DND-41 (cell line): Measurements from ENCODE around the gene ATG14.

ENCODE experiments used
- ATAC-seq: fragments of 200-7000 bp; cut with Tn5 transposase; 3 replicates; pipeline ENCODE4 v1.9.1; 2021; ENCODE audit warnings: low read depth; ENCODE audit not compliant: insufficient read depth
- DNase-seq: peaks from one replicate; pipeline ENCODE4 v3.0.0-alpha.2; 2020
- H2AFZ ChIP-seq: 2 replicates; pipeline ENCODE4 v1.6.0; 2012; ENCODE audit warnings: low read depth, low read length
- H3K27ac ChIP-seq: 2 replicates; pipeline ENCODE4 v1.5.1; 2012; ENCODE audit warnings: low read length, inconsistent platforms
- H3K27me3 ChIP-seq: fragments of 200-600 bp; sonication (generic); 2 replicates; pipeline ENCODE4 v1.6.0; 2012; ENCODE audit warnings: low read length, mild to moderate bottlenecking, inconsistent platforms; ENCODE audit not compliant: insufficient read depth, poor library complexity
- H3K36me3 ChIP-seq: 2 replicates; pipeline ENCODE4 v1.5.1; 2012; ENCODE audit warnings: low read length, inconsistent platforms; ENCODE audit not compliant: insufficient read depth
- H3K4me1 ChIP-seq: 2 replicates; pipeline ENCODE4 v1.5.1; 2012; ENCODE audit warnings: mild to moderate bottlenecking, low read length; ENCODE audit not compliant: insufficient read depth
- H3K4me2 ChIP-seq: 2 replicates; pipeline ENCODE4 v1.6.0; 2012; ENCODE audit warnings: mild to moderate bottlenecking, moderate library complexity, low read length, inconsistent platforms; ENCODE audit not compliant: insufficient read depth
- H3K4me3 ChIP-seq, 2 experiments: fragments of 200-600 bp in 1 of 2; shearing (Covaris generic) in 1 of 2; 2 replicates each; pipeline ENCODE4 v1.5.1; 2012 to 2016; ENCODE audit warnings: inconsistent platforms in 2 of 2, low read length in 2 of 2, mild to moderate bottlenecking in 2 of 2, low read depth in 1 of 2, moderate library complexity in 1 of 2
- H3K79me2 ChIP-seq: 2 replicates; pipeline ENCODE4 v1.6.0; 2012; ENCODE audit warnings: low read length, inconsistent platforms; ENCODE audit not compliant: insufficient read depth
- H3K9ac ChIP-seq: 2 replicates; pipeline ENCODE4 v1.6.0; 2012; ENCODE audit warnings: low read depth, mild to moderate bottlenecking, inconsistent platforms, low read length, moderate library complexity
- H3K9me3 ChIP-seq: 2 replicates; pipeline ENCODE4 v1.5.1; 2012; ENCODE audit warnings: low read length, moderate library complexity, mild to moderate bottlenecking, inconsistent platforms; ENCODE audit not compliant: insufficient read depth, severe bottlenecking
- H4K20me1 ChIP-seq: 2 replicates; pipeline ENCODE4 v1.6.0; 2012; ENCODE audit warnings: low read length; ENCODE audit not compliant: insufficient read depth
- EZH2 ChIP-seq: IDR thresholded peaks from 3 replicates; pipeline ENCODE4 v1.6.1; 2012; ENCODE audit warnings: borderline replicate concordance, low read depth, mild to moderate bottlenecking, moderate library complexity, low read length, inconsistent platforms; ENCODE audit not compliant: severe bottlenecking
- TF ChIP-seq, protein P1 (sequence below): IDR thresholded peaks from 2 replicates; pipeline ENCODE4 v1.5.1; 2012; ENCODE audit warnings: borderline replicate concordance, low read length, moderate library complexity, mild to moderate bottlenecking; ENCODE audit not compliant: poor library complexity, severe bottlenecking; ENCODE audit errors: extremely low read depth

The ATG14 gene

DNA sequence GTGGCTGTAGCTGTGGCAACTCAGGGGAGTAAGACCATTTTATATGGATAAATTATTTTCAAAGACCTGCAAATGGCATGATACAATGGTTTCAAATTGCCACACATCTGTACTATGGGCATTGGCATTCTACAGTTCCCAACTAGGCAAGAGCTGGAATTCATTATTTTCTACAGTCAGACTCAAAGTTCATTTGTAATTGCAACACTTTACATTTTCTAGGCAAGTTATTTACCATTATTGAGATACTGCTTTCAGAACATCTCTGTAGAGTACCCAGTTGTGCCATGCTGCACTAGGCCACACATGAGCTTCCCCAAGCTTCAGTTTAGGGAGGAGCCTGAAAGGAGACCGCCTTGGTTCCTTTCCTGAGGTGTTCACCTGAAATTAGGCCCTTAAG is 8.0 kb upstream of the ATG14 start:
- H4K20me1 ChIP-seq = no peaks in the 10 kb centered on the region
- DNase-seq (no peak), ATAC-seq (no peak)
- no peak overlapping the region for H3K9ac ChIP-seq
- H2AFZ ChIP-seq = no peak overlapping the region
- no peak overlapping the region for H3K4me2 ChIP-seq
- H3K27ac ChIP-seq = no peak overlapping the region
- TF ChIP-seq, protein P1, sequence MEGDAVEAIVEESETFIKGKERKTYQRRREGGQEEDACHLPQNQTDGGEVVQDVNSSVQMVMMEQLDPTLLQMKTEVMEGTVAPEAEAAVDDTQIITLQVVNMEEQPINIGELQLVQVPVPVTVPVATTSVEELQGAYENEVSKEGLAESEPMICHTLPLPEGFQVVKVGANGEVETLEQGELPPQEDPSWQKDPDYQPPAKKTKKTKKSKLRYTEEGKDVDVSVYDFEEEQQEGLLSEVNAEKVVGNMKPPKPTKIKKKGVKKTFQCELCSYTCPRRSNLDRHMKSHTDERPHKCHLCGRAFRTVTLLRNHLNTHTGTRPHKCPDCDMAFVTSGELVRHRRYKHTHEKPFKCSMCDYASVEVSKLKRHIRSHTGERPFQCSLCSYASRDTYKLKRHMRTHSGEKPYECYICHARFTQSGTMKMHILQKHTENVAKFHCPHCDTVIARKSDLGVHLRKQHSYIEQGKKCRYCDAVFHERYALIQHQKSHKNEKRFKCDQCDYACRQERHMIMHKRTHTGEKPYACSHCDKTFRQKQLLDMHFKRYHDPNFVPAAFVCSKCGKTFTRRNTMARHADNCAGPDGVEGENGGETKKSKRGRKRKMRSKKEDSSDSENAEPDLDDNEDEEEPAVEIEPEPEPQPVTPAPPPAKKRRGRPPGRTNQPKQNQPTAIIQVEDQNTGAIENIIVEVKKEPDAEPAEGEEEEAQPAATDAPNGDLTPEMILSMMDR = no peak
- no peak for TF ChIP-seq EZH2
- no peaks in the 10 kb centered on the region for H3K36me3 ChIP-seq
- peaks cover 3% of the 10 kb centered on the region for H3K27me3 ChIP-seq
- H3K9me3 ChIP-seq = no peaks in the 10 kb centered on the region
- no peaks in the 10 kb centered on the region for H3K4me1 ChIP-seq
- no peaks in the 10 kb centered on the region for H3K79me2 ChIP-seq
- H3K4me3 ChIP-seq = no peak overlapping the region

DNA sequence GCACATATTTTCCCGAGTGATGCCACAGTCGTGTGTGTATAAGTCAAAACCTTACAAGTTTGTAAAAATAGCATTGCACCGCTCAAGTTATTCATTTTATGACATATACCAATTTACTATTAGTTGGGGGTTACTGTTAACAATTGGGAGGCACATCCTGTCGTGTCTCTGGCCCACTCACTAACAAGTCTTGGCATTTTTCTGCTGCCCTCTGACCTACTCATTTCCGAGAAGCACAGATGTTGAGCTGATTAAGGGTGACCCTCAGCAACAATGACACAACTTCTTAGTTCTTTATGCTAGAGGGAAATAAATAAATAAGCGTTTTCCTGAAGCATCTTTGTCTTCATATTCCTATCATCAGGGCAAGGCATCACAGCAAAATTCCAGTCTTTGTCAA is 6.8 kb upstream of the ATG14 start:
- Histone ChIP-seq H3K4me3 (no peak overlapping the region), H3K27me3 (peaks cover 2% of the 10 kb centered on the region), H3K4me1 (no peaks in the 10 kb centered on the region), H3K9ac (no peak overlapping the region), H3K79me2 (no peaks in the 10 kb centered on the region), H3K9me3 (no peaks in the 10 kb centered on the region), H3K36me3 (no peaks in the 10 kb centered on the region), H2AFZ (no peak overlapping the region), H4K20me1 (no peaks in the 10 kb centered on the region), H3K27ac (no peak overlapping the region), H3K4me2 (no peak overlapping the region)
- DNase-seq (no peak), ATAC-seq (no peak)
- TF ChIP-seq, protein P1 = no peak
- no peak for TF ChIP-seq EZH2

DNA sequence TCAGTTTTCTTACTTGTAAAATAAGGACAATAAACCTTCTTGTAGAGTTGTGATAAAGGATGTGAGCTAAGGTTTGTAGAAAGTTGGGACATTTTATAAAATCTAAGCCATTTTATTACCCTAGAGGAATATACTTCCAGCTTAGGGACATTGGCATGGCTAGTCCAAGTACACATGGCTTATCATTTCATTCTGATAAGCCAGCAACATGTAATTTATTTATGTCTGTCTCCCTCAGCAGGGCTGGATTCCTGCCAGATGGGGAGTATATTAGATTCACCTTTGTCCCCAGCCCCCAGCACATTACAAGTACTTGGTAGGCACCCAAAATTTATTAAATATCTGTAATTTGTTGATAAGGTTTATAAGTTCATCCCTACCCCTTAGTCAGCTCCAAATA is 6.3 kb upstream of the ATG14 start:
- Histone ChIP-seq H3K4me3 (no peak overlapping the region), H3K27me3 (peaks cover 2% of the 10 kb centered on the region), H3K36me3 (no peaks in the 10 kb centered on the region), H3K9ac (no peak overlapping the region), H3K4me2 (no peak overlapping the region), H3K27ac (no peak overlapping the region), H3K79me2 (no peaks in the 10 kb centered on the region), H4K20me1 (no peaks in the 10 kb centered on the region), H3K9me3 (no peaks in the 10 kb centered on the region), H2AFZ (no peak overlapping the region), H3K4me1 (no peaks in the 10 kb centered on the region)
- ATAC-seq = no peak
- TF ChIP-seq, protein P1 = no peak
- no peak for TF ChIP-seq EZH2
- DNase-seq = no peak

DNA sequence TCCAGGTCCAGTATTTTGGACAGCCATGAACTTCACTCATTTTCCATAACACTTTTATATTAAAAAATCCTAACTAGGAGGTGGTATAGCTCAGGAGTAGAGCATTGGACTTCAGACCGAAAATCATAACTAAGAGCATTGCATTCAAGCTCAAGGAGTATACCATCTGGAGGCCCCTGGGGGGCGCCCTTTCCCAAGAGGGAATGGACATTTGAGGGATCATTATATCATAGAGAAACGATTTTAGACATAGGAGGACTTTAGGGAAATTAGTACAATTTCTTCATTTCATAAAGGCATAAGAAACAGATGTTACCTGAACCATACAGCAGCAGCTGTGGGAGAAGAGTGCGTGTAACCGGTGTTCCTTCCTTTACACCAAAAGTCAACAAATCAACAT is 5.2 kb upstream of the ATG14 start:
- H3K79me2 ChIP-seq = no peaks in the 10 kb centered on the region
- H3K9me3 ChIP-seq = no peaks in the 10 kb centered on the region
- no peak for ATAC-seq
- H3K4me1 ChIP-seq = peaks cover 7% of the 10 kb centered on the region
- no peak overlapping the region for H3K4me3 ChIP-seq
- H2AFZ ChIP-seq = no peak overlapping the region
- DNase-seq = no peak
- H4K20me1 ChIP-seq = no peaks in the 10 kb centered on the region
- H3K4me2 ChIP-seq = no peak overlapping the region
- H3K36me3 ChIP-seq = no peaks in the 10 kb centered on the region
- TF ChIP-seq EZH2 = no peak
- TF ChIP-seq, protein P1 = peak; percentile 56
- peaks cover 2% of the 10 kb centered on the region for H3K27me3 ChIP-seq
- no peak overlapping the region for H3K27ac ChIP-seq
- no peak overlapping the region for H3K9ac ChIP-seq
